Measurements from ENCODE around the gene MSI2.
A peak's percentile ranks its signal among the peaks of the same experiment; 100 is the strongest.

MSI2 gene

DNA sequence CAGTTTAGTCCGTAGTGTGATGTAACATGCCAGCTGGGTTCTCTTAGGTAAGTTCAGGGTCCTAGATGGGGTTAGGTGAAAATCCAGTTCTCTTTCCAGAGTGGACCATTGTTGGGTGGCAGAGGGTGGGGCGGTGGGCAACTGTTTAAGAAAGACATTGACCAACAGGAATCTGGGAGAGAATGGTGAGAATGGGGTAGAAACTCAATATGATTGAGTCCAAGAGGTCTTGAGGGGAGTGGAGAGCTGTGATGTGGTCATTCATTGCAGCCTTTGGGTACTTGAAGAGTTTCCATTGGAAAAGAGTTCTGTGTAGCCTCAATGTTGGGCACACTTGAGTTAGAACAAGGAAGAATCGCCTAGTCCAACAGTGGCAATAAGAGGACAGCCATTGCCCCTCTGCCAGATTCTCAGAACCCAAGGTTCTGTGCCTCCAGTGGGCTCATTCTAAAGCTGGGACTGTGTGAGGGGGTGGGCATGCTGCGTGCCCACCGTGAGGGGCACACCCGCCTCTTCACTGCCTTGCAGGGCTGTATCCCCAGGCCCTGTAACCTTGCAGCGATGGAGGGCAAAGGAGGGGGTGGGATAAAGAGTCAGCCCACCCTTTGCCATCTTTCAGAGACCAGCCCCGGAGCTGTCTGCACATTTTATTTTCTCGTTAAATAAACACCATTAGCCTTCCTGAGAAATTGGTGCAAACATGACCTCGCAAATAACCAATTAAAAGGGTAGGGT lies 280.6 kb downstream of the MSI2 start:
- no peak overlapping the region for H3K4ac ChIP-seq (ENCODE audit: low read length)
- H3K27me3 ChIP-seq (ENCODE audit: control insufficient read depth in 3 of 3, insufficient read depth in 3 of 3, low read depth in 1 of 3, low read length in 3 of 3): no peaks in the 10 kb centered on the region
- peak overlapping the region; percentile 53 for H2BK12ac ChIP-seq (ENCODE audit: low read length)
- no peak overlapping the region for H2AFZ ChIP-seq (ENCODE audit: low read length)
- H3K23ac ChIP-seq (ENCODE audit: low read depth, low read length, poor library complexity): no peak overlapping the region
- no peak overlapping the region for H2BK15ac ChIP-seq (ENCODE audit: low read length)
- H2AK5ac ChIP-seq (ENCODE audit: low read depth, low read length): peak overlapping the region; percentile 49
- DNase-seq (ENCODE audit: low spot score): no peak
- peaks cover 4 to 27% of the 10 kb centered on the region in 2 donors for H3K36me3 ChIP-seq (replicated peaks in 1 of 2; ENCODE audit: control insufficient read depth in 2 of 2, insufficient read depth in 2 of 2, low read length in 2 of 2)
- H3K4me3 ChIP-seq (ENCODE audit: low read length in 2 of 2): no peak overlapping the region
- H3K4me2 ChIP-seq (ENCODE audit: insufficient read depth, low read length, poor library complexity, severe bottlenecking): no peak overlapping the region
- peak overlapping the region; percentile 90 for H3K27ac ChIP-seq (replicated peaks; ENCODE audit: low read length)
- H2BK120ac ChIP-seq (ENCODE audit: low read depth, low read length): no peak overlapping the region
- H3K79me1 ChIP-seq (ENCODE audit: low read depth, low read length): peaks cover 12% of the 10 kb centered on the region
- peak overlapping the region; percentile 6 for H3K18ac ChIP-seq (ENCODE audit: low read length)
- H3K9ac ChIP-seq (ENCODE audit: low read depth, low read length, poor library complexity): no peak overlapping the region
- H4K91ac ChIP-seq (ENCODE audit: low read depth, low read length, poor library complexity): no peak overlapping the region
- H4K8ac ChIP-seq (ENCODE audit: low read depth, low read length): no peak overlapping the region
- peaks cover 44 to 48% of the 10 kb centered on the region in 2 donors for H3K4me1 ChIP-seq (ENCODE audit: control insufficient read depth in 2 of 2, insufficient read depth in 1 of 2, low read depth in 1 of 2, low read length in 2 of 2)
- no CpG with 5 or more reads among the region's 10 CpGs for WGBS, 2 donors (ENCODE audit: extremely low coverage in 2 of 2, insufficient read length in 2 of 2, insufficient replicate concordance in 1 of 2)
- no peak overlapping the region for H3K14ac ChIP-seq (ENCODE audit: low read length)
- no peak overlapping the region for H2BK5ac ChIP-seq (ENCODE audit: low read length)
- H3K9me3 ChIP-seq (replicated peaks in 1 of 2; ENCODE audit: control insufficient read depth in 2 of 2, insufficient read depth in 1 of 2, low read depth in 1 of 2, low read length in 2 of 2): no peaks in the 10 kb centered on the region

DNA sequence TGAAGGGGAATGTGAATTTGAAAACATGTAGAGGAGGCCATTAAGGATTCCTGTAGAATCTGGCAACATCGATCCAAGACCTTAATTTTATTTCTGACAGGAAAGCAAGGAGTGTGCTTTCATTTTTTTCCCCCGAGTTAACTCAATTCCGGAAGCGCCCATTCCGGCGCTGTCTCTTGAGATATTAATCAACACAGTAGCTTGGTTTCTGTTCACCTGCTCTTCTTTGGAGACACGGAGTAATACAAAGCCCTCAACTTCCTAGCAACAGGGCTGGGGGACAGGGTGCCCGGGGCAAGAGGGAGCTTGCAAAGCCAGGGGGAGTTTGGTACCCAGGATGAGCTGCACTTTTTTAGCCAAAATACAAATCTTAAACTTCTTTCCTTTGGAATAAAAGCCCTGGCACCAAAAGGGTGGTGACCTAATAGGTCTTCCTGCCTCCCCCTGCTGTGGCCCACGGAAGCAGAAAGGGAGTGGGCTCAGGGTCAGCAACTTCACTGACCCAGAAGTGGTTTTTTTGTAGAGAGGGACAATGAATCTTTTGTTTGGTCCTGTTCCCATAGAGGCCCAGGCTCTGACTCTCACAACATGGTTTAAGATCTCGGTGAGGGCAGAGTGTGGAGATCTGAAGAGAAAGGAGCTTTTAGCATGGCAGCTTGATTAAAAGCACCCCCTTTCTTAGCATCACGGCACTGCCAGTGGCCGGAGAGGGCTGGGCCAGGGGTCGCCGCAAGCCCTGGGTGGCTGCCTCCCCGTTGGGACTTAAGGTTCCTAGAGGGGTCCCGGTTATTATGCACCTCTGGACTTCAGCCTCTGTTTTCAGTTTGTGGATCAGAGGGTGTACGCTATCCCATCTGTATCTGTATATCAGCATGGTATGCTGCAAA lies 281.4 kb downstream of the MSI2 start:
- H2BK12ac ChIP-seq (ENCODE audit: low read length): no peak overlapping the region
- H2BK5ac ChIP-seq (ENCODE audit: low read length): peak overlapping the region; percentile 30
- H3K18ac ChIP-seq (ENCODE audit: low read length): peak overlapping the region; percentile 89
- no peak overlapping the region for H4K8ac ChIP-seq (ENCODE audit: low read depth, low read length)
- H4K91ac ChIP-seq (ENCODE audit: low read depth, low read length, poor library complexity): no peak overlapping the region
- H3K23ac ChIP-seq (ENCODE audit: low read depth, low read length, poor library complexity): no peak overlapping the region
- no peaks in the 10 kb centered on the region for H3K27me3 ChIP-seq (ENCODE audit: control insufficient read depth in 3 of 3, insufficient read depth in 3 of 3, low read depth in 1 of 3, low read length in 3 of 3)
- no peak overlapping the region for H2BK120ac ChIP-seq (ENCODE audit: low read depth, low read length)
- whole genome bisulfite sequencing, 2 donors (ENCODE audit: extremely low coverage in 2 of 2, insufficient read length in 2 of 2, insufficient replicate concordance in 1 of 2): no CpG with 5 or more reads among the region's 17 CpGs
- peaks cover 12% of the 10 kb centered on the region for H3K79me1 ChIP-seq (ENCODE audit: low read depth, low read length)
- H3K36me3 ChIP-seq (replicated peaks in 1 of 2; ENCODE audit: control insufficient read depth in 2 of 2, insufficient read depth in 2 of 2, low read length in 2 of 2): peaks cover 4 to 20% of the 10 kb centered on the region in 2 donors
- peaks cover 44 to 52% of the 10 kb centered on the region in 2 donors for H3K4me1 ChIP-seq (ENCODE audit: control insufficient read depth in 2 of 2, insufficient read depth in 1 of 2, low read depth in 1 of 2, low read length in 2 of 2)
- peak; percentile 90 for DNase-seq (ENCODE audit: low spot score)
- peak overlapping the region in 1 of 2 donors; percentile 5 for H3K4me3 ChIP-seq (ENCODE audit: low read length in 2 of 2)
- no peaks in the 10 kb centered on the region for H3K9me3 ChIP-seq (replicated peaks in 1 of 2; ENCODE audit: control insufficient read depth in 2 of 2, insufficient read depth in 1 of 2, low read depth in 1 of 2, low read length in 2 of 2)
- H2AK5ac ChIP-seq (ENCODE audit: low read depth, low read length): peak overlapping the region; percentile 49
- peak overlapping the region; percentile 94 for H3K27ac ChIP-seq (replicated peaks; ENCODE audit: low read length)
- no peak overlapping the region for H2BK15ac ChIP-seq (ENCODE audit: low read length)
- H2AFZ ChIP-seq (ENCODE audit: low read length): no peak overlapping the region
- H3K4me2 ChIP-seq (ENCODE audit: insufficient read depth, low read length, poor library complexity, severe bottlenecking): peak overlapping the region; percentile 70
- H3K4ac ChIP-seq (ENCODE audit: low read length): no peak overlapping the region
- no peak overlapping the region for H3K9ac ChIP-seq (ENCODE audit: low read depth, low read length, poor library complexity)
- H3K14ac ChIP-seq (ENCODE audit: low read length): no peak overlapping the region

DNA sequence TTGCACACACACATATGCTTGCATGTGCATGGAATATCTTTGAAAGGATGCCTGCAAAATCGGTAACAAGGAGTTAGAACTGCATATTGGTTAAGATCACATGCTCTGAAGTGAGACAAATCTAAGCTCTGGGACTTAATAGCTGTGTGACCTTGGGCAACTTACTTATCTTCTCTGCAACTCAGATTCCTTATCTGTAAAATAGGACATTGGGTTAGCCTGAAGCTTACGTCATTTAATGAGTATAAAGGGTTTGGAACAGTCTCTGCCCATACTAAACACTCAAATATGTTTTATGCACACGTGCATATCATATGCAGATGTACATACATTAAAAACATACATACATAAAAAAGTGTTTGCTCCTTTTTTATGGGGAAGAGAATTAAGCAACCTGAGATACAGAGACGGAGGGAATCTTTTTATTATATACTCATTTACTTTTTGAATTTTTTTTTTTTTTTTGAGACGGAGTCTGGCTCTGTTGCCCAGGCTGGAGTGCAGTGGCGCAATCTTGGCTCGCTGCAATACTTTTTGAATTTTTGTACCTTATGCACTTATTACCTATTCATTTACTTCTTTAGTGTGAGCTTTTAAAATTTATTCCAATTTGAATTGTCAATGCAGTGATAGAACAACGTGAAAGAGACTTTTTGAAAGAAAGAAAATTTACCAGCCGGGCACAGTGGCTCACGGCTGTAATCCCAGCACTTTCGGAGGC lies 282.6 kb downstream of the MSI2 start:
- no CpG with 5 or more reads among the region's 11 CpGs for WGBS, 2 donors (ENCODE audit: extremely low coverage in 2 of 2, insufficient read length in 2 of 2, insufficient replicate concordance in 1 of 2)
- Histone ChIP-seq H3K23ac (ENCODE audit: low read depth, low read length, poor library complexity) (no peak overlapping the region), H3K9me3 (replicated peaks in 1 of 2; ENCODE audit: control insufficient read depth in 2 of 2, insufficient read depth in 1 of 2, low read depth in 1 of 2, low read length in 2 of 2) (no peaks in the 10 kb centered on the region), H3K4me2 (ENCODE audit: insufficient read depth, low read length, poor library complexity, severe bottlenecking) (no peak overlapping the region), H3K27me3 (ENCODE audit: control insufficient read depth in 3 of 3, insufficient read depth in 3 of 3, low read depth in 1 of 3, low read length in 3 of 3) (no peaks in the 10 kb centered on the region), H3K4me1 (ENCODE audit: control insufficient read depth in 2 of 2, insufficient read depth in 1 of 2, low read depth in 1 of 2, low read length in 2 of 2) (peaks cover 45 to 48% of the 10 kb centered on the region in 2 donors), H4K8ac (ENCODE audit: low read depth, low read length) (no peak overlapping the region), H4K91ac (ENCODE audit: low read depth, low read length, poor library complexity) (no peak overlapping the region), H2BK15ac (ENCODE audit: low read length) (no peak overlapping the region), H3K36me3 (replicated peaks in 1 of 2; ENCODE audit: control insufficient read depth in 2 of 2, insufficient read depth in 2 of 2, low read length in 2 of 2) (peaks cover 3 to 10% of the 10 kb centered on the region in 2 donors), H3K4me3 (ENCODE audit: low read length in 2 of 2) (no peak overlapping the region), H2AK5ac (ENCODE audit: low read depth, low read length) (no peak overlapping the region), H2AFZ (ENCODE audit: low read length) (no peak overlapping the region), H3K18ac (ENCODE audit: low read length) (no peak overlapping the region), H3K14ac (ENCODE audit: low read length) (no peak overlapping the region), H3K79me1 (ENCODE audit: low read depth, low read length) (peaks cover 7% of the 10 kb centered on the region), H3K27ac (replicated peaks; ENCODE audit: low read length) (peak overlapping the region; percentile 94), H2BK12ac (ENCODE audit: low read length) (no peak overlapping the region), H2BK5ac (ENCODE audit: low read length) (no peak overlapping the region), H3K4ac (ENCODE audit: low read length) (no peak overlapping the region), H2BK120ac (ENCODE audit: low read depth, low read length) (no peak overlapping the region), H3K9ac (ENCODE audit: low read depth, low read length, poor library complexity) (no peak overlapping the region)
- no peak for DNase-seq (ENCODE audit: low spot score)

All from neuronal stem cell (in vitro differentiated cells).